K562 (cell line): ENCODE results near the gene PDCD5. TPM values are rescaled to one million over a fixed set of nuclear protein-coding genes. Genes with fewer than 3 reads are reported as not detected.
A peak's percentile ranks its signal among the peaks of the same experiment; 100 is the strongest.

Experiments
- ATAC-seq: fragments of 200-7000 bp; cut with Tn5 transposase; 3 replicates; pipeline ENCODE4 v1.9.1; 2020; ENCODE audit warnings: moderate library complexity
- BruUV-seq: library from RNA; stranded (reverse); fragments of 400-500 nt; replicated peaks from 2 replicates; lab custom pipeline; 2021; lab: Mats Ljungman, UMichigan
- CTCF ChIA-PET: fragments of 300-600 bp; formaldehyde crosslinking; extraction: SDS; loops from one replicate; lab custom pipeline; 2021; ENCODE audit warnings: low intra/inter-chr PET ratio; lab: Yijun Ruan, JAX
- POLR2A ChIA-PET: fragments of 300-600, 350-650 bp; sonication (Branson Sonifier 250); formaldehyde crosslinking; extraction: SDS; loops from one replicate; lab custom pipeline; 2021; ENCODE audit warnings: antibody characterized with exemption, inconsistent platforms; lab: Yijun Ruan, JAX
- DNase-seq, 4 experiments: peaks; one replicate each; pipeline versions ENCODE4 v3.0.0 to v3.0.0-alpha.2; 2011 to 2018; ENCODE audit warnings: low spot score in 3 of 4, mixed read lengths in 3 of 4; ENCODE audit errors: extremely low read depth in 1 of 4
- FAIRE-seq: peaks from 2 replicates; lab custom pipeline; 2011; peaks lifted over from hg19 to GRCh38; lab: Jason Lieb, UNC
- H2AFZ ChIP-seq: 2 replicates; pipeline ENCODE4 v1.6.0; 2011; ENCODE audit warnings: low read depth, low read length, control low read depth, inconsistent platforms
- H3K27ac ChIP-seq: fragments of 200-600 bp; 3 replicates; pipeline ENCODE4 v1.8.0; 2011; ENCODE audit warnings: low read depth, mild to moderate bottlenecking, control low read depth, inconsistent platforms, low read length, moderate library complexity, mixed read lengths; ENCODE audit errors: extremely low read depth
- H3K27me3 ChIP-seq, 2 experiments: fragments of 300-600 bp in 1 of 2; 2 replicates in 1 of 2; 3 replicates in 1 of 2; pipeline versions ENCODE4 v1.6.0 to v1.8.0; 2011; ENCODE audit warnings: inconsistent platforms in 2 of 2, low read length in 2 of 2, mild to moderate bottlenecking in 1 of 2, mixed read lengths in 1 of 2, moderate library complexity in 1 of 2; ENCODE audit not compliant: control insufficient read depth in 2 of 2, insufficient read depth in 2 of 2
- H3K36me3 ChIP-seq: fragments of 300-600 bp; 3 replicates; pipeline ENCODE4 v1.8.0; 2011; ENCODE audit warnings: mild to moderate bottlenecking, low read length, inconsistent platforms; ENCODE audit not compliant: control insufficient read depth, insufficient read depth
- H3K4me1 ChIP-seq, 2 experiments: fragments of 200-600 bp in 1 of 2; replicated peaks in 1 of 2; 2 replicates in 1 of 2; 3 replicates in 1 of 2; pipeline versions ENCODE4 v1.5.1 to v1.8.0; 2011; ENCODE audit warnings: inconsistent platforms in 2 of 2, low read length in 2 of 2, mild to moderate bottlenecking in 1 of 2, mixed read lengths in 1 of 2, moderate library complexity in 1 of 2; ENCODE audit not compliant: control insufficient read depth in 2 of 2, insufficient read depth in 2 of 2
- H3K4me2 ChIP-seq: 2 replicates; pipeline ENCODE4 v1.6.1; 2011; ENCODE audit warnings: low read length, control low read depth, inconsistent platforms, mixed read lengths; ENCODE audit not compliant: insufficient read depth
- H3K4me3 ChIP-seq: fragments of 200-600 bp; sonication (generic), shearing (Covaris generic); 2 replicates; pipeline ENCODE4 v1.5.1; 2016; ENCODE audit warnings: control low read depth, inconsistent platforms
- H3K79me2 ChIP-seq: fragments of 200-600 bp; 3 replicates; pipeline ENCODE4 v1.8.0; 2011; ENCODE audit warnings: low read length, inconsistent platforms; ENCODE audit not compliant: control insufficient read depth, insufficient read depth
- H3K9ac ChIP-seq, 2 experiments: 2 replicates each; pipeline versions ENCODE4 v1.6.0 to v1.6.1; 2011; ENCODE audit warnings: low read depth in 2 of 2, low read length in 2 of 2, control low read depth in 1 of 2, inconsistent platforms in 1 of 2, mild to moderate bottlenecking in 1 of 2, mixed read lengths in 1 of 2; ENCODE audit not compliant: insufficient read depth in 1 of 2
- H3K9me1 ChIP-seq: one replicate; pipeline ENCODE4 v1.6.0; 2011; ENCODE audit warnings: inconsistent platforms, mild to moderate bottlenecking, low read length, moderate library complexity; ENCODE audit not compliant: control insufficient read depth, insufficient read depth
- H3K9me3 ChIP-seq: replicated peaks from 2 replicates; pipeline ENCODE4 v1.5.1; 2011; ENCODE audit warnings: low read depth, low read length, inconsistent platforms; ENCODE audit not compliant: control insufficient read depth, insufficient read depth
- H4K20me1 ChIP-seq: replicated peaks from 2 replicates; pipeline ENCODE4 v1.6.1; 2011; ENCODE audit warnings: low read length, inconsistent platforms, mixed read lengths; ENCODE audit not compliant: control insufficient read depth, insufficient read depth
- CEBPB ChIP-seq: fragments of 450-650 bp; IDR thresholded peaks from 2 replicates; pipeline ENCODE4 v1.6.1; 2016; ENCODE audit warnings: missing genetic modification characterization, missing compliant biosample characterization
- CEBPG ChIP-seq, 3 experiments: fragments of 200-800 bp in 1 of 3; sonication (Bioruptor generic) in 1 of 3; sonication (generic) in 1 of 3; formaldehyde crosslinking in 1 of 3; IDR thresholded peaks in 2 of 3; conservative IDR thresholded peaks in 1 of 3; 2 replicates each; pipeline versions ENCODE4 v1.6.1 to v1.8.0; 2016 to 2022; ENCODE audit warnings: missing compliant biosample characterization in 2 of 3, missing genetic modification characterization in 2 of 3, mild to moderate bottlenecking in 1 of 3, missing genetic modification reagents in 1 of 3
- ESRRB ChIP-seq: fragments of 250-450 bp; sonication (Bioruptor Pico); IDR thresholded peaks from 2 replicates; pipeline ENCODE4 v1.5.0; 2020; ENCODE audit warnings: mild to moderate bottlenecking, moderate library complexity, borderline replicate concordance
- GTF2F1 ChIP-seq: IDR thresholded peaks from 2 replicates; pipeline ENCODE4 v1.6.1; 2011; ENCODE audit warnings: low read depth, low read length, improper control_type of control experiment
- NFXL1 ChIP-seq: fragments of 450-650 bp; formaldehyde crosslinking; IDR thresholded peaks from 2 replicates; pipeline ENCODE4 v1.4.0; 2021; ENCODE audit warnings: mild to moderate bottlenecking
- NONO ChIP-seq, 2 experiments: fragments of 200-400 bp in 1 of 2; fragments of 450-650 bp in 1 of 2; formaldehyde crosslinking in 1 of 2; IDR thresholded peaks; 2 replicates each; pipeline ENCODE4 v1.6.1; 2017; ENCODE audit warnings: low read depth in 2 of 2, mild to moderate bottlenecking in 2 of 2, moderate library complexity in 2 of 2, low read length in 1 of 2
- POLR2AphosphoS2 ChIP-seq: IDR thresholded peaks from 2 replicates; pipeline ENCODE4 v1.6.1; 2012; ENCODE audit warnings: low read length, improper control_type of control experiment
- SMAD2 ChIP-seq: fragments of 150-350 bp; IDR thresholded peaks from 2 replicates; pipeline ENCODE4 v1.6.1; 2014; ENCODE audit warnings: low read depth, mild to moderate bottlenecking, low read length
- SMC3 ChIP-seq: conservative IDR thresholded peaks from 2 replicates; pipeline ENCODE4 v1.6.1; 2011; ENCODE audit warnings: low read depth, low read length, improper control_type of control experiment; ENCODE audit not compliant: insufficient read depth
- SNRNP70 ChIP-seq: fragments of 200-400 bp; formaldehyde crosslinking; optimal IDR thresholded peaks from 2 replicates; pipeline ENCODE3; 2017; ENCODE audit warnings: low read depth, low read length
- TRIM24 ChIP-seq, 2 experiments: fragments of 450-650 bp; IDR thresholded peaks; 2 replicates each; pipeline ENCODE4 v1.6.1; 2016
- ZNF274 ChIP-seq: IDR thresholded peaks from 2 replicates; pipeline ENCODE4 v1.6.1; 2011; ENCODE audit warnings: low read depth, mild to moderate bottlenecking, low read length, moderate library complexity, borderline replicate concordance
- WGBS: fragments of 100-300 bp; shearing (Covaris generic); methylation state at CpG from one replicate; pipeline ENCODE4 v1.1.6; 2016; ENCODE audit warnings: low coverage, mixed read lengths; ENCODE audit not compliant: insufficient coverage; ENCODE audit errors: missing lambda C conversion rate; 5-methylcytosine and 5-hydroxymethylcytosine counted together
- in situ Hi-C: fragments of 300-500 bp; cut with MboI; formaldehyde crosslinking; loops from 4 replicates; pipeline ENCODE4 v1.15.0; 2018; ENCODE audit warnings: inconsistent platforms, mixed read lengths
- intact Hi-C: fragments of 100-400 bp; cut with micrococcal nuclease; formaldehyde crosslinking; loops from 2 replicates; pipeline ENCODE4 v1.14.2; 2022
- polyA plus RNA-seq, 8 experiments: library from polyadenylated mRNA; depleted of rRNA in 4 of 8; stranded (reverse) in 5 of 8; unstranded in 3 of 8; fragments of >200 nt; fragmentation: Nextera tagmentation in 2 of 8; fragmentation: Illumina TruSeq in 1 of 8; extraction: Ambion mirVana in 2 of 8; extraction: Trizol in 1 of 8; gene quantifications; 2 replicates each; pipeline versions ENCODE4 v1.2.1 to v1.2.3, GENCODE V29; 2011 to 2014; ENCODE audit warnings: inconsistent platforms in 1 of 8, missing spikeins in 1 of 8
- total RNA-seq, 7 experiments: library from RNA; depleted of rRNA in 6 of 7; stranded (reverse); fragments of >200 nt in 6 of 7; fragmentation: Illumina TruSeq in 2 of 7; extraction: Trizol in 2 of 7; gene quantifications; 2 replicates each; pipeline versions ENCODE4 v1.2.1 to v1.2.3, GENCODE V29; 2011 to 2021; ENCODE audit warnings: low replicate concordance in 1 of 7

The PDCD5 gene
- total and polyA plus RNA-seq, 9 of the 15 experiments (the other 6 are each of a cell fraction or from before 2014, with no cell fraction given): 122 to 322 (median 269) TPM

- Histone ChIP-seq H3K27me3 (no peaks in the 10 kb centered on the region), H2AFZ (no peak overlapping the region), H3K9me3 (no peaks in the 10 kb centered on the region), H4K20me1 (no peaks in the 10 kb centered on the region), H3K4me3 (no peak overlapping the region), H3K9me1 (no peaks in the 10 kb centered on the region), H3K27ac (no peak overlapping the region), H3K4me2 (no peak overlapping the region), H3K9ac (no peak overlapping the region), H3K36me3 (peaks cover 83% of the 10 kb centered on the region), H3K4me1 (peaks cover 0 to 7% of the 10 kb centered on the region in 2 experiments; a peak in 1 of 5 replicates), H3K79me2 (no peaks in the 10 kb centered on the region)
- 82% methylated on average over 12 of the region's 12 CpGs for whole genome bisulfite sequencing
- no TSS peak for BruUV-seq
- intact Hi-C loops: no loop called here
- DNase-seq (no peak), ATAC-seq (no peak), FAIRE-seq (no peak)
- no peak for TF ChIP-seq SNRNP70
- no peak for TF ChIP-seq POLR2AphosphoS2
- no peak for TF ChIP-seq NFXL1 (CRISPR knock-in tag)
- no peak for TF ChIP-seq SMAD2
- TF ChIP-seq SMC3: no peak
- no peak for TF ChIP-seq ESRRB (CRISPR knock-in tag)
- no peak for TF ChIP-seq TRIM24 (IDR thresholded peaks at IDR 0.05)
- TF ChIP-seq ZNF274: no peak
- ChIA-PET CTCF (no interaction called here), POLR2A (interaction anchor here (0.8 to 1.7 kb wide), 2 partner anchors 12 to 1829 kb away, joined by 3 to 4 read pairs; no protein-coding TSS in a partner anchor)
- in situ Hi-C loops: no loop called here
Observed at GRCh38 chr19:32622002-32622401, 41.0 kb downstream of the PDCD5 start.

GRCh38 chr19:32624410-32624809 is 43.4 kb downstream of the PDCD5 start:
- no peak for ATAC-seq
- Histone ChIP-seq H3K27ac (no peak overlapping the region), H3K9me1 (no peaks in the 10 kb centered on the region), H3K4me3 (no peak overlapping the region)
- no peak for TF ChIP-seq NONO (IDR thresholded peaks at IDR 0.05; ENCODE audit: low read depth in 2 of 2, low read length in 1 of 2)
- TF ChIP-seq CEBPB: peak; percentile 84
- no peak for TF ChIP-seq CEBPG (CRISPR knock-in tag; IDR thresholded peaks at IDR 0.05)
- peak; percentile 43 to 86; a peak in 3 of 4 replicates for TF ChIP-seq CEBPG (tag; conservative IDR thresholded peaks at IDR 0.05 in 1 of 2, IDR thresholded peaks at IDR 0.05 in 1 of 2)
- TF ChIP-seq GTF2F1: no peak
- TF ChIP-seq, all 486 proteins: peak for 2
- in situ Hi-C loops (no loop called here), intact Hi-C loops (no loop called here)
- WGBS: 96% methylated on average over 6 of the region's 6 CpGs
- ChIA-PET CTCF (no interaction called here), POLR2A (no interaction called here)
- H3K4me1 ChIP-seq: peaks cover 17 to 27% of the 10 kb centered on the region in 2 experiments; a peak in 4 of 5 replicates
- no TSS peak for BruUV-seq
- H3K9me3 ChIP-seq: no peaks in the 10 kb centered on the region
- H3K4me2 ChIP-seq: no peak overlapping the region
- FAIRE-seq (no peak), DNase-seq (no peak)
- H3K36me3 ChIP-seq: peaks cover 86% of the 10 kb centered on the region
- H3K9ac ChIP-seq: no peak overlapping the region
- H4K20me1 ChIP-seq: no peaks in the 10 kb centered on the region
- H3K79me2 ChIP-seq: no peaks in the 10 kb centered on the region
- no peaks in the 10 kb centered on the region for H3K27me3 ChIP-seq
- H2AFZ ChIP-seq: no peak overlapping the region
